ENCODE measurements around the gene LYSMD2. TPM values are rescaled to one million over a fixed set of nuclear protein-coding genes. Genes with fewer than 3 reads are reported as not detected.

The LYSMD2 gene
- total RNA-seq, 1 donor from 2014 or later, result 48.6 TPM

- CTCF ChIA-PET, result interaction anchor here (1.5 kb wide), 1 partner anchor 30 kb away, joined by 7 read pairs; no protein-coding TSS in a partner anchor
Observed at GRCh38 chr15:51680321-51680720, 57.1 kb downstream of the LYSMD2 start.

GRCh38 chr15:51678096-51678495 lies 59.4 kb downstream of the LYSMD2 start:
- Mint-ChIP-seq H3K36me3 (ENCODE audit: low read depth) (no peaks in the 10 kb centered on the region), H3K4me3 (no peak overlapping the region), H3K9me3 (no peaks in the 10 kb centered on the region), H3K27me3 (peaks cover 26% of the 10 kb centered on the region), H3K4me1 (peaks cover 2% of the 10 kb centered on the region), H3K27ac (no peak overlapping the region)
- CTCF ChIA-PET, result no interaction called here
- ATAC-seq (ENCODE audit: low read depth), result no peak
- intact Hi-C loops (cut with micrococcal nuclease), result no loop called here
- no peak for DNase-seq
- POLR2A ChIA-PET, result no interaction called here
- no peak for TF ChIP-seq CTCF (IDR thresholded peaks at IDR 0.05)

More at GRCh38 chr15:51680321-51680720, 57.1 kb downstream of the LYSMD2 start:
- intact Hi-C loops (cut with micrococcal nuclease), result loop anchor here (5.0 kb wide), 1 partner anchor 47 kb away; no protein-coding TSS in a partner anchor
- H3K9me3 Mint-ChIP-seq, result no peaks in the 10 kb centered on the region
- H3K4me3 Mint-ChIP-seq, result no peak overlapping the region
- H3K27ac Mint-ChIP-seq, result no peak overlapping the region
- DNase-seq, result no peak
- ATAC-seq (ENCODE audit: low read depth), result no peak
- H3K27me3 Mint-ChIP-seq, result peaks cover 40% of the 10 kb centered on the region
- TF ChIP-seq CTCF (IDR thresholded peaks at IDR 0.05), result no peak
- POLR2A ChIA-PET, result no interaction called here
- H3K36me3 Mint-ChIP-seq (ENCODE audit: low read depth), result no peaks in the 10 kb centered on the region
- H3K4me1 Mint-ChIP-seq, result peaks cover 2% of the 10 kb centered on the region

GRCh38 chr15:51677452-51677851 lies 60.0 kb downstream of the LYSMD2 start:
- Mint-ChIP-seq H3K9me3 (no peaks in the 10 kb centered on the region), H3K27me3 (peaks cover 26% of the 10 kb centered on the region)

GRCh38 chr15:51677021-51677420 lies 60.4 kb downstream of the LYSMD2 start:
- H3K36me3 Mint-ChIP-seq (ENCODE audit: low read depth), result no peaks in the 10 kb centered on the region
- H3K9me3 Mint-ChIP-seq, result no peaks in the 10 kb centered on the region
- no peak for ATAC-seq (ENCODE audit: low read depth)
- no peak overlapping the region for H3K27ac Mint-ChIP-seq
- ChIA-PET CTCF (no interaction called here), POLR2A (no interaction called here)
- peaks cover 3% of the 10 kb centered on the region for H3K4me1 Mint-ChIP-seq
- intact Hi-C loops (cut with micrococcal nuclease), result no loop called here
- H3K27me3 Mint-ChIP-seq, result peaks cover 25% of the 10 kb centered on the region
- no peak for DNase-seq
- no peak for TF ChIP-seq CTCF (IDR thresholded peaks at IDR 0.05)
- H3K4me3 Mint-ChIP-seq, result no peak overlapping the region

More at GRCh38 chr15:51677452-51677851, 60.0 kb downstream of the LYSMD2 start:
- CTCF ChIA-PET, result no interaction called here
- Mint-ChIP-seq H3K4me1 (peaks cover 2% of the 10 kb centered on the region), H3K4me3 (no peak overlapping the region), H3K36me3 (ENCODE audit: low read depth) (no peaks in the 10 kb centered on the region), H3K27ac (no peak overlapping the region)
- DNase-seq, result no peak
- no peak for TF ChIP-seq CTCF (IDR thresholded peaks at IDR 0.05)
- POLR2A ChIA-PET, result no interaction called here
- intact Hi-C loops (cut with micrococcal nuclease), result no loop called here
- no peak for ATAC-seq (ENCODE audit: low read depth)

- Mint-ChIP-seq H3K9me3 (no peaks in the 10 kb centered on the region), H3K27ac (no peak overlapping the region), H3K27me3 (peaks cover 11% of the 10 kb centered on the region), H3K4me1 (peaks cover 2% of the 10 kb centered on the region), H3K36me3 (ENCODE audit: low read depth) (no peaks in the 10 kb centered on the region), H3K4me3 (no peak overlapping the region)
- TF ChIP-seq CTCF (IDR thresholded peaks at IDR 0.05), result no peak
- ChIA-PET POLR2A (no interaction called here), CTCF (no interaction called here)
- ATAC-seq (ENCODE audit: low read depth) (no peak), DNase-seq (no peak)
- intact Hi-C loops (cut with micrococcal nuclease), result no loop called here
Observed at GRCh38 chr15:51675234-51675633, 62.2 kb downstream of the LYSMD2 start.

Other genes with a start within 250 kb of the LYSMD2 start
- gene DMXL2, start 114.9 kb downstream of the LYSMD2 start, total RNA-seq, result 5.3 and 6.1 TPM in 2 replicates
- gene SCG3, start 56.2 kb downstream of the LYSMD2 start, total RNA-seq, result not detected in 2 replicates
- 11.3 and 14.6 TPM in 2 replicates for gene TMOD2, start 13.9 kb upstream of the LYSMD2 start, total RNA-seq
- 39.0 and 47.0 TPM in 2 replicates for gene TMOD3, start 92.0 kb upstream of the LYSMD2 start, total RNA-seq
- 18.3 and 19.1 TPM in 2 replicates for gene LEO1, start 234.1 kb upstream of the LYSMD2 start, total RNA-seq

Data from activated B cell treated with CpG ODN at 0.5 μM for 24 hours (primary cell).